Activated naive CD4-positive, alpha-beta T cell treated with Interleukin-2 at 50 U/mL for 16 hours (primary cell): ENCODE measurements around the gene DOCK10.

Experiments
- DNase-seq: peaks from one replicate; pipeline ENCODE4 v3.0.0-alpha.2; 2020

Gene DOCK10

GRCh38 chr2:225009768-225010167, 32.5 kb downstream of the DOCK10 start:
- DNase-seq = no peak

- DNase-seq = no peak
Measured at GRCh38 chr2:225008935-225009334, 33.3 kb downstream of the DOCK10 start.

- no peak for DNase-seq
Measured at GRCh38 chr2:225008179-225008856, 34.0 kb downstream of the DOCK10 start.

GRCh38 chr2:225006730-225007129, 35.5 kb downstream of the DOCK10 start:
- DNase-seq = no peak

GRCh38 chr2:225004597-225004996, 37.7 kb downstream of the DOCK10 start:
- no peak for DNase-seq

GRCh38 chr2:225002656-225003045, 39.6 kb downstream of the DOCK10 start:
- peak; percentile 23 for DNase-seq

GRCh38 chr2:225002039-225002655, 40.1 kb downstream of the DOCK10 start:
- peak; percentile 61 for DNase-seq

GRCh38 chr2:224999754-225000153, 42.5 kb downstream of the DOCK10 start:
- DNase-seq = no peak

GRCh38 chr2:224999321-224999720, 42.9 kb downstream of the DOCK10 start:
- no peak for DNase-seq

GRCh38 chr2:224997802-224998201, 44.5 kb downstream of the DOCK10 start:
- DNase-seq = no peak

GRCh38 chr2:224995419-224995818, 46.8 kb downstream of the DOCK10 start:
- DNase-seq = no peak

GRCh38 chr2:224994242-224994823, 47.9 kb downstream of the DOCK10 start:
- DNase-seq = no peak

- no peak for DNase-seq
Measured at GRCh38 chr2:224990710-224991109, 51.6 kb downstream of the DOCK10 start.

GRCh38 chr2:224987733-224988132, 54.5 kb downstream of the DOCK10 start:
- no peak for DNase-seq

GRCh38 chr2:224986477-224986876, 55.8 kb downstream of the DOCK10 start:
- DNase-seq = no peak

GRCh38 chr2:224984637-224985036, 57.6 kb downstream of the DOCK10 start:
- no peak for DNase-seq

GRCh38 chr2:224983712-224984554, 58.3 kb downstream of the DOCK10 start:
- no peak for DNase-seq

- DNase-seq = peak; percentile 37
Measured at GRCh38 chr2:224982910-224983711, 59.2 kb downstream of the DOCK10 start.

GRCh38 chr2:224982226-224982625, 60.0 kb downstream of the DOCK10 start:
- no peak for DNase-seq

- no peak for DNase-seq
Measured at GRCh38 chr2:224976629-224977525, 65.4 kb downstream of the DOCK10 start.

- no peak for DNase-seq
Measured at GRCh38 chr2:224975761-224976160, 66.5 kb downstream of the DOCK10 start.
